ENCODE data around the gene METTL25.

Gene METTL25

DNA sequence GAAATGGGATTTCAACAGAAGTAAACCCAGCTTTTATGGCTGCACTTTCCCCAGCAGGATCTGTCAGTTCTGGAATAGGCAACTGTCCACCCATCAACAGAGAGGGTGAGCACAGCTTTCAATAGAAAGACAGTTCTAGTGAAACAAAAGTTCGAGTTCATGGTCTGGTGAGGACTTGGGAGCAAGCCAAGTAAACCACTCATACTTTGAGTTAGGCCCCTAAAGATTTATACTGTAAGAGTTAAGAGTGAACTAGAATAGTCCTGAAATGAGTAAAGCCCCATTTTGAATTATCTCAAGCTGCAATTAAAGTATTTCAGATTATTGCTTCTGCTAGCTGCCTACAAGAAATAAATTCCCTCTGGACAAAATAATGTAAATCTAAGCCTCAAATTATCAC lies 82.6 kb downstream of the METTL25 start:
- TF ChIP-seq, protein P1, sequence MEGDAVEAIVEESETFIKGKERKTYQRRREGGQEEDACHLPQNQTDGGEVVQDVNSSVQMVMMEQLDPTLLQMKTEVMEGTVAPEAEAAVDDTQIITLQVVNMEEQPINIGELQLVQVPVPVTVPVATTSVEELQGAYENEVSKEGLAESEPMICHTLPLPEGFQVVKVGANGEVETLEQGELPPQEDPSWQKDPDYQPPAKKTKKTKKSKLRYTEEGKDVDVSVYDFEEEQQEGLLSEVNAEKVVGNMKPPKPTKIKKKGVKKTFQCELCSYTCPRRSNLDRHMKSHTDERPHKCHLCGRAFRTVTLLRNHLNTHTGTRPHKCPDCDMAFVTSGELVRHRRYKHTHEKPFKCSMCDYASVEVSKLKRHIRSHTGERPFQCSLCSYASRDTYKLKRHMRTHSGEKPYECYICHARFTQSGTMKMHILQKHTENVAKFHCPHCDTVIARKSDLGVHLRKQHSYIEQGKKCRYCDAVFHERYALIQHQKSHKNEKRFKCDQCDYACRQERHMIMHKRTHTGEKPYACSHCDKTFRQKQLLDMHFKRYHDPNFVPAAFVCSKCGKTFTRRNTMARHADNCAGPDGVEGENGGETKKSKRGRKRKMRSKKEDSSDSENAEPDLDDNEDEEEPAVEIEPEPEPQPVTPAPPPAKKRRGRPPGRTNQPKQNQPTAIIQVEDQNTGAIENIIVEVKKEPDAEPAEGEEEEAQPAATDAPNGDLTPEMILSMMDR (IDR thresholded peaks at IDR 0.05; ENCODE audit: borderline replicate concordance, control extremely low read depth, extremely low read depth, insufficient read depth, missing control alignments): no peak
- DNase-seq (ENCODE audit: low spot score): no peak
- in situ Hi-C loops (cut with MboI; ENCODE audit: low sequenced_read_pairs, unreplicated experiment): no loop called here

DNA sequence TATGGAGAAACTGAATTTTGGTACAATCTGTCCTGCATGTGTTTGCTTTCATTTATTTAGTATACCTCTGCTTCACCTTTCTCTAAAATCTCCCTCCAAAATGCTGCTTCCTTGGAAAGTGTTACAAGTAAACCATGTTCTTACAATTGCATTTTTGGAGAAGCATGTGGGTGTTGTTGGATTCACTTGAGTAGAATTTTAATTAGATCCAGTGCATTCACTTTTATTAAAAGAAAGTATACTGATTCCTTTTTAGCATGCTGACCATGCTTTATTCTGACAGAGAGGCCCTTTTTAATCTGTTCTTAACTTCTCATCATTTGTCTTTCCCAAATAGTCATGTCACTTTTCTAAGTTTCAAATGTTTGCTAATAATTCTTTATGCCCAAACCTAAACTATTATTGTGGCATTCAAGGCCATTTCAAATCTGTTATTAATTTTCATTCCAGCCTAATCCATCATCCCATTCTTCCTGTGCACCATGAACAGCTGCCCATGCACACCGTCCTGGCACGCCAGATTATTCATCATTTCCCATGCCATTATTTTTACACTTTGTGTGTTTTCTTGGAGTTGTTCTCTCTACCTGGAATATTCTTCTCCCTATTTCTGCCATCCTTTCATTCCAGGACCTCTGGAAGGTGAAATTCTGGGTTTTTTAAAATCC lies 90.7 kb downstream of the METTL25 start:
- no peak for DNase-seq (ENCODE audit: low spot score)
- in situ Hi-C loops (cut with MboI; ENCODE audit: low sequenced_read_pairs, unreplicated experiment): no loop called here
- TF ChIP-seq, protein P1 (IDR thresholded peaks at IDR 0.05; ENCODE audit: borderline replicate concordance, control extremely low read depth, extremely low read depth, insufficient read depth, missing control alignments): no peak

DNA sequence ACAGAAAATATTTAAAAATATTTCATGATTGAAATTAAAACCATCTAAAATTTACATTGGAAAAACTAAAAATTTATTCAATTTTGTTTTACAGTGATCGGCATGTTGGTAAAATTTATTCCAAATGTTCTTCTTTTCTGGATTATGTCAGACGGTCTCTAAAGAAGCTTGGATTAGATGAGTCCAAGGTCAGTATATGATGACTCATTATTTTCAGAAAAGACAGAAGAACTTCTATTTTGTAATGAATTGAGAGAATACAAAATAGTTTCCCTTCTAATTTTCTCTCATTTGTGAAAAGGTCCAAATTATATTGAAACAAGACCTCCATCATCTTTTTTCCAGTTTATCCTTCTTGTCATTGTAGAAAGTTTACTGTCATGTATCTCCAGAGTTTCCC lies 98.3 kb downstream of the METTL25 start:
- TF ChIP-seq, protein P1 (IDR thresholded peaks at IDR 0.05; ENCODE audit: borderline replicate concordance, control extremely low read depth, extremely low read depth, insufficient read depth, missing control alignments): no peak
- no peak for DNase-seq (ENCODE audit: low spot score)
- in situ Hi-C loops (cut with MboI; ENCODE audit: low sequenced_read_pairs, unreplicated experiment): no loop called here

DNA sequence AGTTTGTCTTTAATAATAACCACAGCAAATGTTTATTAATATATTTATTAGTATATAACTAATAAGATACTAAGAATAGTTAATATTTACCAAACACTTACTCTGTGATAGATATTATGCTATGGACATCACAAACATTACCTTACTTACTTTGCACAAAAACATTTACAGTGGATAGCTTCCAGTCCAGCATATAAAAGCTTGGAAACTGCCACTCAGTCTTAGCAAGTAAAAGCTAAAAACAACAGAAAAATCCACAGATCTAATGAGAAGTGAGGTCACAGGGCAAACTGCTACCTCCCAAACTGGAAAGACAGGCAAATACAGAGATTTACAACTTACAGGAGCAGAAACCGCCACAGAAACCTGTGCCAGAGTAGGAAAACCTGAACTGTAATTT lies 99.8 kb downstream of the METTL25 start:
- in situ Hi-C loops (cut with MboI; ENCODE audit: low sequenced_read_pairs, unreplicated experiment): no loop called here
- no peak for DNase-seq (ENCODE audit: low spot score)
- TF ChIP-seq, protein P1 (IDR thresholded peaks at IDR 0.05; ENCODE audit: borderline replicate concordance, control extremely low read depth, extremely low read depth, insufficient read depth, missing control alignments): no peak

DNA sequence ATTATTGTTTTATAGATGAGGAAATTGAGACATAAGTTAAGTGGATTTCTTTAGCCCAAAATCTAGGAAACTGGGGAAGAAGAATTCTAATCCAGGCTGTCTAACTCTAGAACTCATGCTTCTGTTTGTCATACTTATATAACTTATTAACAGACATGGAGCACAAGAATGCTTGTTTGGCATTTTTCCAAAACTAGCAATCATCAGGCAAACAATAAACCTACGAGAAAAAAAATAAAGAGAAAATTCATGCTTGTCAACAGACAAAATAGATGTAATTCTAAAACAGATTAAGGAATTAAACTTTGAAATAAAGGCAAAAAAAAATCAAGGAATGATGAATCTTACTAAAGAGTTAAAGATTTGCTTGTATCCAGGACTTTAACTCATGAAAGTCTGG lies 103.1 kb downstream of the METTL25 start:
- TF ChIP-seq, protein P1 (IDR thresholded peaks at IDR 0.05; ENCODE audit: borderline replicate concordance, control extremely low read depth, extremely low read depth, insufficient read depth, missing control alignments): no peak
- in situ Hi-C loops (cut with MboI; ENCODE audit: low sequenced_read_pairs, unreplicated experiment): no loop called here
- no peak for DNase-seq (ENCODE audit: low spot score)

DNA sequence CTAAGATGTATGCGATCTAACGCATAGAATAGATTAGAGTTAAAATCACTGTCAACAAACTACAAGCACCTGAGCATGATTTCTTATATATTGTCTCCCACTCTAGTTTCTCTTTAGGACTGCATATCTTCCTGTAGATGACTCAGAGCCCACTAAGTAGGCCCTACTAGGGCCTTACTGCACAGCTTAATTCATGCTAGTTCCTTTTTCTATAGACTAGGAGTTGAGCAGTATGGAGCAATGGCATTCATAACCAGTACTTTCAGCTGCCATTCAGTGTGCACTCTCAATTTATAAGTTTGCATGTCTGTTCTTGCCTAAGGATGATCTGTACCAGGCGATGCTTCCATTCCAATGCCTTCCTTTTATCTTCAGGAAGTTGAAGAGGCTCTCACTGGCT lies 103.5 kb downstream of the METTL25 start:
- no peak for DNase-seq (ENCODE audit: low spot score)

More for the DNA sequence above, 103.5 kb downstream of the METTL25 start:
- in situ Hi-C loops (cut with MboI; ENCODE audit: low sequenced_read_pairs, unreplicated experiment): no loop called here
- TF ChIP-seq, protein P1 (IDR thresholded peaks at IDR 0.05; ENCODE audit: borderline replicate concordance, control extremely low read depth, extremely low read depth, insufficient read depth, missing control alignments): no peak

Data from GM13976 (cell line).